Measurements from ENCODE around the gene COL27A1.

DNA sequence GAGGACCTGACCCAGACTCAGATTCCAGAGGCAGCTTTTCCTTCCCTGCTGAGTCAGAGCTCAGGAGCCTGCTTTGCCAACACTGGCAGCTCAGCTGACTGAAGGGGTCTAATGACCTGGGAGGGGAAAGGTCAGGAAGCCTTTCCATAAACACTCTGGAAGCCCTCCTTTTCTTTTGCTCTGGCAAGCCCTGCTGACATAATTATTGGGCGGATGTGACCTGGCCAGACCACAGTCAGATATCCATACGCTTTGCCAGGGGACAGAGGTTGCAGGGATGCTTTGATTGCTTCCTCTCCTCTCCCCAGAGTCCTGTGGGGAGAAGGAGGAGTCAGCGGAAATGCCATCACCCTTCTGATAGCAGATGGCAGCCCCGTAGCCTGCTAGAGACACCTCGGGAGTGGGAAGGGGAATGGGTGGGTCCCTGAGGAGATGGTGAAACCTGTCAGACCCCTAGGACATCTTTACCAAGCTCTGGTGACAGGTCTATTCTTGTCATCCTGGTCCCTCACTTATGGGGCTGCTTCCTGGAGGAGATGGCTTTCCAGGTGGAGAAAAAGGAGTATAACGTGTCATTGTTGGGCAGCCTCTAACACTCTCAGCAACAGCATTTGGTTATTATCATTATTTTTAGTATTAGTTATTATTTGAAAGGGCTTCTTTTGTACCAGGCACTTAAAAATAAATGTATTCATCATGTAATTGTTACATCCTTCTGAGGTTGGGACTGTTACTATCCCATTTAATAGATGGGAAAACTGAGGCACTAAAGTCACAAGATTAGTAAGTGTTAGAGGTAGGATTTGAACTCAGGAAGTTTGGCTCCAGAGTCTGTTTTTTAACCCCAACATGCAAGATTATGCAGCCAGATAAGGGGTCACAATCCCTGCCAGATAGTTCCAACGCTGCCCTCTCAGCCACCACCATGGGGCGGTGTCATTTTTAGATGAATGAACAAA is 11.6 kb downstream of the COL27A1 start:
- TF ChIP-seq, protein P1, sequence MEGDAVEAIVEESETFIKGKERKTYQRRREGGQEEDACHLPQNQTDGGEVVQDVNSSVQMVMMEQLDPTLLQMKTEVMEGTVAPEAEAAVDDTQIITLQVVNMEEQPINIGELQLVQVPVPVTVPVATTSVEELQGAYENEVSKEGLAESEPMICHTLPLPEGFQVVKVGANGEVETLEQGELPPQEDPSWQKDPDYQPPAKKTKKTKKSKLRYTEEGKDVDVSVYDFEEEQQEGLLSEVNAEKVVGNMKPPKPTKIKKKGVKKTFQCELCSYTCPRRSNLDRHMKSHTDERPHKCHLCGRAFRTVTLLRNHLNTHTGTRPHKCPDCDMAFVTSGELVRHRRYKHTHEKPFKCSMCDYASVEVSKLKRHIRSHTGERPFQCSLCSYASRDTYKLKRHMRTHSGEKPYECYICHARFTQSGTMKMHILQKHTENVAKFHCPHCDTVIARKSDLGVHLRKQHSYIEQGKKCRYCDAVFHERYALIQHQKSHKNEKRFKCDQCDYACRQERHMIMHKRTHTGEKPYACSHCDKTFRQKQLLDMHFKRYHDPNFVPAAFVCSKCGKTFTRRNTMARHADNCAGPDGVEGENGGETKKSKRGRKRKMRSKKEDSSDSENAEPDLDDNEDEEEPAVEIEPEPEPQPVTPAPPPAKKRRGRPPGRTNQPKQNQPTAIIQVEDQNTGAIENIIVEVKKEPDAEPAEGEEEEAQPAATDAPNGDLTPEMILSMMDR (conservative IDR thresholded peaks at IDR 0.05; ENCODE audit: low read depth in 2 of 2): no peak
- TF ChIP-seq EZH2phosphoT487 (IDR thresholded peaks at IDR 0.05; ENCODE audit: unreplicated experiment) (no peak), POLR2AphosphoS5 (IDR thresholded peaks at IDR 0.05; ENCODE audit: low read depth) (no peak)
- TF ChIP-seq, protein P2, sequence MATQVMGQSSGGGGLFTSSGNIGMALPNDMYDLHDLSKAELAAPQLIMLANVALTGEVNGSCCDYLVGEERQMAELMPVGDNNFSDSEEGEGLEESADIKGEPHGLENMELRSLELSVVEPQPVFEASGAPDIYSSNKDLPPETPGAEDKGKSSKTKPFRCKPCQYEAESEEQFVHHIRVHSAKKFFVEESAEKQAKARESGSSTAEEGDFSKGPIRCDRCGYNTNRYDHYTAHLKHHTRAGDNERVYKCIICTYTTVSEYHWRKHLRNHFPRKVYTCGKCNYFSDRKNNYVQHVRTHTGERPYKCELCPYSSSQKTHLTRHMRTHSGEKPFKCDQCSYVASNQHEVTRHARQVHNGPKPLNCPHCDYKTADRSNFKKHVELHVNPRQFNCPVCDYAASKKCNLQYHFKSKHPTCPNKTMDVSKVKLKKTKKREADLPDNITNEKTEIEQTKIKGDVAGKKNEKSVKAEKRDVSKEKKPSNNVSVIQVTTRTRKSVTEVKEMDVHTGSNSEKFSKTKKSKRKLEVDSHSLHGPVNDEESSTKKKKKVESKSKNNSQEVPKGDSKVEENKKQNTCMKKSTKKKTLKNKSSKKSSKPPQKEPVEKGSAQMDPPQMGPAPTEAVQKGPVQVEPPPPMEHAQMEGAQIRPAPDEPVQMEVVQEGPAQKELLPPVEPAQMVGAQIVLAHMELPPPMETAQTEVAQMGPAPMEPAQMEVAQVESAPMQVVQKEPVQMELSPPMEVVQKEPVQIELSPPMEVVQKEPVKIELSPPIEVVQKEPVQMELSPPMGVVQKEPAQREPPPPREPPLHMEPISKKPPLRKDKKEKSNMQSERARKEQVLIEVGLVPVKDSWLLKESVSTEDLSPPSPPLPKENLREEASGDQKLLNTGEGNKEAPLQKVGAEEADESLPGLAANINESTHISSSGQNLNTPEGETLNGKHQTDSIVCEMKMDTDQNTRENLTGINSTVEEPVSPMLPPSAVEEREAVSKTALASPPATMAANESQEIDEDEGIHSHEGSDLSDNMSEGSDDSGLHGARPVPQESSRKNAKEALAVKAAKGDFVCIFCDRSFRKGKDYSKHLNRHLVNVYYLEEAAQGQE (IDR thresholded peaks at IDR 0.05; ENCODE audit: unreplicated experiment): no peak

Data from GM23338 (cell line).